ENCODE results near the gene DFFA. TPM values are rescaled to one million over a fixed set of nuclear protein-coding genes. Genes with fewer than 3 reads are reported as not detected.

Gene DFFA
- total and polyA plus RNA-seq, 2 donors (not counting 3 experiments of a cell fraction or from before 2014, with no cell fraction given): 30.0 to 44.5 TPM

DNA sequence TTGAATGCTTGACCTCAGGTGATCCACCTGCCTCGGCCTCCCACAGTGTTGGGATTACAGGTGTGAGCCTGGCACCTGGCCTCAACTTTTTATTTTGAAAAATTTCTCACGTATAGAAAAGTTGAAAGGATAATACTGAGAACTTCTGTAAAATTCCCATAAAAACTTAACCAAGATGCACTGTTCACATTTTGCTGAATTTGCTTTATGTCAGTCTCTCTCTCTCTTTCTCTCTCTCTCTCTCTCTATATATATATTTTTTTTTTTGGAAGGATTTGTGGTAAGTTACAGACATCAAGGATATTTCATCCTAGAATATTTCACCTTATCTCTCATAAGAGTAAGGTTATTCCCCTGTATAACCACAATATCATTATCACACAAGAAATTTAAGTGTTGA is 8.3 kb upstream of the DFFA start:
- intact Hi-C loops (cut with micrococcal nuclease) (no loop called here), dilution Hi-C loops (cut with MboI; ENCODE audit: extremely low pct_ligation_motif_present, low sequenced_read_pairs) (no loop called here)
- Histone ChIP-seq H3K4me1 (ENCODE audit: control insufficient read depth, extremely low read depth, insufficient read depth, low read length) (peaks cover 3% of the 10 kb centered on the region), H3K4me3 (replicated peaks in 1 of 3; ENCODE audit: insufficient read depth in 1 of 3, low read depth in 1 of 3, low read length in 3 of 3) (no peak overlapping the region), H3K9me1 (replicated peaks; ENCODE audit: control insufficient read depth, extremely low read depth, insufficient read depth, low read length) (no peaks in the 10 kb centered on the region), H4K20me1 (replicated peaks; ENCODE audit: control insufficient read depth, extremely low read depth, insufficient read depth, low read length) (no peaks in the 10 kb centered on the region), H3K27me3 (ENCODE audit: control insufficient read depth in 2 of 2, insufficient read depth in 2 of 2, low read length in 2 of 2) (no peaks in the 10 kb centered on the region), H2AFZ (ENCODE audit: low read depth, low read length) (no peak overlapping the region), H3K79me2 (ENCODE audit: control insufficient read depth, insufficient read depth, low read length) (peaks cover 59% of the 10 kb centered on the region), H3K4me2 (ENCODE audit: insufficient read depth, low read length) (no peak overlapping the region), H3K9me3 (replicated peaks; ENCODE audit: control insufficient read depth, insufficient read depth, low read length) (no peaks in the 10 kb centered on the region), H3K27ac (ENCODE audit: insufficient read depth, low read depth, low read length) (no peak overlapping the region), H3K36me3 (ENCODE audit: control insufficient read depth in 2 of 2, extremely low read depth in 1 of 2, insufficient read depth in 2 of 2, low read length in 2 of 2) (peaks cover 0 to 1% of the 10 kb centered on the region in 2 experiments), H3K9ac (replicated peaks; ENCODE audit: extremely low read depth, insufficient read depth, low read length) (no peak overlapping the region)
- ChIA-PET CTCF (no interaction called here), POLR2A (no interaction called here)
- no TSS peak for BruUV-seq (replicated peaks)
- DNase-seq (ENCODE audit: low read depth, low spot score): no peak
- TF ChIP-seq GATA2 (IDR thresholded peaks at IDR 0.05; ENCODE audit: insufficient read depth, insufficient read length, low read depth, low read length): no peak
- TF ChIP-seq, protein P1, sequence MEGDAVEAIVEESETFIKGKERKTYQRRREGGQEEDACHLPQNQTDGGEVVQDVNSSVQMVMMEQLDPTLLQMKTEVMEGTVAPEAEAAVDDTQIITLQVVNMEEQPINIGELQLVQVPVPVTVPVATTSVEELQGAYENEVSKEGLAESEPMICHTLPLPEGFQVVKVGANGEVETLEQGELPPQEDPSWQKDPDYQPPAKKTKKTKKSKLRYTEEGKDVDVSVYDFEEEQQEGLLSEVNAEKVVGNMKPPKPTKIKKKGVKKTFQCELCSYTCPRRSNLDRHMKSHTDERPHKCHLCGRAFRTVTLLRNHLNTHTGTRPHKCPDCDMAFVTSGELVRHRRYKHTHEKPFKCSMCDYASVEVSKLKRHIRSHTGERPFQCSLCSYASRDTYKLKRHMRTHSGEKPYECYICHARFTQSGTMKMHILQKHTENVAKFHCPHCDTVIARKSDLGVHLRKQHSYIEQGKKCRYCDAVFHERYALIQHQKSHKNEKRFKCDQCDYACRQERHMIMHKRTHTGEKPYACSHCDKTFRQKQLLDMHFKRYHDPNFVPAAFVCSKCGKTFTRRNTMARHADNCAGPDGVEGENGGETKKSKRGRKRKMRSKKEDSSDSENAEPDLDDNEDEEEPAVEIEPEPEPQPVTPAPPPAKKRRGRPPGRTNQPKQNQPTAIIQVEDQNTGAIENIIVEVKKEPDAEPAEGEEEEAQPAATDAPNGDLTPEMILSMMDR (IDR thresholded peaks at IDR 0.05; ENCODE audit: extremely low read depth in 1 of 2, insufficient read depth in 1 of 2, low read depth in 1 of 2, low read length in 2 of 2): no peak
- no peak for FAIRE-seq

DNA sequence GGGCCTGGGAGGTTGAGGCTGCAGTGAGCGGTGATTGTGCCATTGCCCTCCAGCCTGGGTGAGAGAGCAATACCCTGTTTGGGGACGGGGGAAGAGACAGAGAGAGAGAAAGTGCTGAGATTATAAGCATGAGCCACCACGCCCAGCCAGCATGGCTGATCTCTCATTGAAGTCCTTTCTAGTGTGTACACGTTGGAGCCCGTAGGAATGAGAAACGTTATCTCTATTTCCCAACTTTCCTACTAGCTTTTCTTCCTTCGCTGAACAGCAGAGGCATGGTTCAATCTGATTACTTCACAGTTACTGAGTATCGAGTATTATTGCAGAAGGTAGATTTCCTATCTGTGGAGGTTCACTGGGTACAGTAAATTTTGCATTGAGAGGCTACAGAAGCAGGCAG is 7.0 kb upstream of the DFFA start:
- dilution Hi-C loops (cut with MboI; ENCODE audit: extremely low pct_ligation_motif_present, low sequenced_read_pairs) (no loop called here), intact Hi-C loops (cut with micrococcal nuclease) (no loop called here)
- Histone ChIP-seq H3K36me3 (ENCODE audit: control insufficient read depth in 2 of 2, extremely low read depth in 1 of 2, insufficient read depth in 2 of 2, low read length in 2 of 2) (peaks cover 0 to 1% of the 10 kb centered on the region in 2 experiments), H3K9me3 (replicated peaks; ENCODE audit: control insufficient read depth, insufficient read depth, low read length) (no peaks in the 10 kb centered on the region), H3K4me2 (ENCODE audit: insufficient read depth, low read length) (no peak overlapping the region), H3K27ac (ENCODE audit: insufficient read depth, low read depth, low read length) (no peak overlapping the region), H4K20me1 (replicated peaks; ENCODE audit: control insufficient read depth, extremely low read depth, insufficient read depth, low read length) (no peaks in the 10 kb centered on the region), H3K9ac (replicated peaks; ENCODE audit: extremely low read depth, insufficient read depth, low read length) (no peak overlapping the region), H3K4me3 (replicated peaks in 1 of 3; ENCODE audit: insufficient read depth in 1 of 3, low read depth in 1 of 3, low read length in 3 of 3) (no peak overlapping the region), H2AFZ (ENCODE audit: low read depth, low read length) (no peak overlapping the region), H3K4me1 (ENCODE audit: control insufficient read depth, extremely low read depth, insufficient read depth, low read length) (peaks cover 5% of the 10 kb centered on the region), H3K9me1 (replicated peaks; ENCODE audit: control insufficient read depth, extremely low read depth, insufficient read depth, low read length) (no peaks in the 10 kb centered on the region), H3K79me2 (ENCODE audit: control insufficient read depth, insufficient read depth, low read length) (peaks cover 54% of the 10 kb centered on the region), H3K27me3 (ENCODE audit: control insufficient read depth in 2 of 2, insufficient read depth in 2 of 2, low read length in 2 of 2) (no peaks in the 10 kb centered on the region)
- DNase-seq (ENCODE audit: low read depth, low spot score): no peak
- FAIRE-seq: no peak
- BruUV-seq (replicated peaks): no TSS peak
- TF ChIP-seq, protein P1 (IDR thresholded peaks at IDR 0.05; ENCODE audit: extremely low read depth in 1 of 2, insufficient read depth in 1 of 2, low read depth in 1 of 2, low read length in 2 of 2): no peak
- TF ChIP-seq POLR2A (IDR thresholded peaks at IDR 0.05; ENCODE audit: low read depth, low read length) (no peak), FOS (IDR thresholded peaks at IDR 0.05; ENCODE audit: borderline replicate concordance, insufficient read depth, low read length) (no peak), POLR2AphosphoS5 (IDR thresholded peaks at IDR 0.05; ENCODE audit: insufficient read depth, low read depth, low read length) (no peak), EZH2 (IDR thresholded peaks at IDR 0.05; ENCODE audit: borderline replicate concordance, low read depth, low read length, severe bottlenecking) (no peak), GATA2 (IDR thresholded peaks at IDR 0.05; ENCODE audit: insufficient read depth, insufficient read length, low read depth, low read length) (no peak), MYC (IDR thresholded peaks at IDR 0.05; ENCODE audit: low read depth, low read length) (no peak), JUN (IDR thresholded peaks at IDR 0.05; ENCODE audit: borderline replicate concordance, insufficient read depth, insufficient read length, low read depth) (no peak)
- TF ChIP-seq, protein P2, sequence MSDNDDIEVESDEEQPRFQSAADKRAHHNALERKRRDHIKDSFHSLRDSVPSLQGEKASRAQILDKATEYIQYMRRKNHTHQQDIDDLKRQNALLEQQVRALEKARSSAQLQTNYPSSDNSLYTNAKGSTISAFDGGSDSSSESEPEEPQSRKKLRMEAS (IDR thresholded peaks at IDR 0.05; ENCODE audit: insufficient read depth, insufficient read length): no peak
- POLR2A ChIA-PET: no interaction called here
- CTCF ChIA-PET: interaction anchor here (1.6 kb wide), 1 partner anchor 15 kb away, joined by 8 read pairs; no protein-coding TSS in a partner anchor
